ENCODE data around the gene ZNF136. TPM values are rescaled to one million over a fixed set of nuclear protein-coding genes. Genes with fewer than 3 reads are reported as not detected.

ZNF136 gene
- polyA plus RNA-seq (2011; rRNA removed) = 1.5 and 2.8 TPM in 2 replicates
- 2.9 and 3.8 TPM in 2 replicates for polyA minus RNA-seq (2011; rRNA and poly(A)+ RNA removed)

GRCh38 chr19:12162882-12163806 is at the start of gene ZNF136:
Gene ZNF136, plus strand, starts transcription at chr19:12163096. Its CDS starts 108 bp downstream, at chr19:12163204.
- ChIA-PET CTCF (interaction anchor here (0.8 to 1.9 kb wide), 4 partner anchors 23 to 239 kb away, joined by 3 to 4 read pairs (median 4); partner anchors contain the start of gene ZNF20), POLR2A (no interaction called here)
- Histone ChIP-seq H3K4me3 (ENCODE audit: low read depth, low read length) (peak within 1 kb of the TSS; percentile 79), H3K27me3 (ENCODE audit: control insufficient read depth, insufficient read depth, low read length) (no peaks in the 10 kb centered on the region), H3K36me3 (ENCODE audit: control insufficient read depth, insufficient read depth, low read length) (peaks cover 2% of the 10 kb centered on the region)
- DNase-seq (ENCODE audit: low read depth) = peak; percentile 68
- TF ChIP-seq CTCF (IDR thresholded peaks at IDR 0.05; ENCODE audit: insufficient read depth, low read depth, low read length) = no peak

- H3K27me3 ChIP-seq (ENCODE audit: control insufficient read depth, insufficient read depth, low read length) = no peaks in the 10 kb centered on the region
- ChIA-PET CTCF (interaction anchor here (1.1 kb wide), 1 partner anchor 28 kb away, joined by 3 read pairs; no protein-coding TSS in a partner anchor), POLR2A (no interaction called here)
- peaks cover 3% of the 10 kb centered on the region; the same call in 1 of the 2 replicates for H3K36me3 ChIP-seq (ENCODE audit: control insufficient read depth, insufficient read depth, low read length)
- H3K4me3 ChIP-seq (ENCODE audit: low read depth, low read length) = no peak overlapping the region
- no peak for DNase-seq (ENCODE audit: low read depth)
- no peak for TF ChIP-seq CTCF (IDR thresholded peaks at IDR 0.05; ENCODE audit: insufficient read depth, low read depth, low read length)
These were observed 49.8 kb upstream of the ZNF136 start for GRCh38 chr19:12113121-12113520.

GRCh38 chr19:12117201-12117970 is 45.5 kb upstream of the ZNF136 start:
- H3K27me3 ChIP-seq (ENCODE audit: control insufficient read depth, insufficient read depth, low read length) = no peaks in the 10 kb centered on the region
- ChIA-PET CTCF (interaction anchor here (0.9 to 1.5 kb wide), 2 partner anchors 10 to 23 kb away, joined by 3 to 4 read pairs; partner anchors contain the start of gene ZNF20), POLR2A (no interaction called here)
- H3K36me3 ChIP-seq (ENCODE audit: control insufficient read depth, insufficient read depth, low read length) = no peaks in the 10 kb centered on the region
- DNase-seq (ENCODE audit: low read depth) = no peak
- no peak overlapping the region for H3K4me3 ChIP-seq (ENCODE audit: low read depth, low read length)
- no peak for TF ChIP-seq CTCF (IDR thresholded peaks at IDR 0.05; ENCODE audit: insufficient read depth, low read depth, low read length)

- Histone ChIP-seq H3K36me3 (ENCODE audit: control insufficient read depth, insufficient read depth, low read length) (no peaks in the 10 kb centered on the region), H3K27me3 (ENCODE audit: control insufficient read depth, insufficient read depth, low read length) (no peaks in the 10 kb centered on the region), H3K4me3 (ENCODE audit: low read depth, low read length) (no peak overlapping the region)
- POLR2A ChIA-PET = no interaction called here
- CTCF ChIA-PET = interaction anchor here (0.8 to 1.4 kb wide), 4 partner anchors 11 to 30 kb away, joined by 3 to 5 read pairs (median 4); partner anchors contain the start of gene ZNF20
- TF ChIP-seq CTCF (IDR thresholded peaks at IDR 0.05; ENCODE audit: insufficient read depth, low read depth, low read length) = peak; percentile 43
- no peak for DNase-seq (ENCODE audit: low read depth)
These were observed 36.2 kb upstream of the ZNF136 start for GRCh38 chr19:12126707-12127106.
